Measurements from ENCODE around the gene SDS.

- no peak for TF ChIP-seq EZH2phosphoT487 (IDR thresholded peaks at IDR 0.05; ENCODE audit: low read depth, severe bottlenecking, unreplicated experiment)
- TF ChIP-seq, protein P1, sequence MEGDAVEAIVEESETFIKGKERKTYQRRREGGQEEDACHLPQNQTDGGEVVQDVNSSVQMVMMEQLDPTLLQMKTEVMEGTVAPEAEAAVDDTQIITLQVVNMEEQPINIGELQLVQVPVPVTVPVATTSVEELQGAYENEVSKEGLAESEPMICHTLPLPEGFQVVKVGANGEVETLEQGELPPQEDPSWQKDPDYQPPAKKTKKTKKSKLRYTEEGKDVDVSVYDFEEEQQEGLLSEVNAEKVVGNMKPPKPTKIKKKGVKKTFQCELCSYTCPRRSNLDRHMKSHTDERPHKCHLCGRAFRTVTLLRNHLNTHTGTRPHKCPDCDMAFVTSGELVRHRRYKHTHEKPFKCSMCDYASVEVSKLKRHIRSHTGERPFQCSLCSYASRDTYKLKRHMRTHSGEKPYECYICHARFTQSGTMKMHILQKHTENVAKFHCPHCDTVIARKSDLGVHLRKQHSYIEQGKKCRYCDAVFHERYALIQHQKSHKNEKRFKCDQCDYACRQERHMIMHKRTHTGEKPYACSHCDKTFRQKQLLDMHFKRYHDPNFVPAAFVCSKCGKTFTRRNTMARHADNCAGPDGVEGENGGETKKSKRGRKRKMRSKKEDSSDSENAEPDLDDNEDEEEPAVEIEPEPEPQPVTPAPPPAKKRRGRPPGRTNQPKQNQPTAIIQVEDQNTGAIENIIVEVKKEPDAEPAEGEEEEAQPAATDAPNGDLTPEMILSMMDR (IDR thresholded peaks at IDR 0.05; ENCODE audit: poor library complexity): peak; percentile 65
Observed at GRCh38 chr12:113439606-113440030, 35.9 kb upstream of the SDS start.
